ENCODE data around the gene DNAI4.
"Not testable (repeated sequence)": the region's sequence is repeated elsewhere in the genome, so short reads cannot be mapped to it uniquely, and the experiment has no call there.

The DNAI4 gene

DNA sequence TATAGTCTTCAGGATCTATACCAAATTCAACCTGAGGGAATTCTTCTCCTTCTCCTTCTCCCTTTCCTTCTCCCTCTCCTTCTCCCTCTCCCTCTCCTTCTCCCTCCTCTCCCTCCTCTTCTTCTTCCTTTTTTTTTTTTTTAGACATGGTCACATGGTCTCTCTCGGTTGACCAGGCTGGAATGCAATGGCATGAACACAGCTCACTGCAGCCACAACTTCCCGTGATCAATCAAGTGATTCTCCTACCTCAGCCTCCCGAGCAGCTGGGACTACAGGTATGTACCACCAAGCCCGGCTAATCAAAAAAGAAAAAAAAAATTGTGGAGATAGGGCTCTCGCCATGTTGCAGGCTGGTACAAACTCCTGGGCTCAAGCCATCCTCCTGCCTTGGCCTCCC is 51.5 kb downstream of the DNAI4 start:
- no peak overlapping the region for H3K4me3 ChIP-seq (ENCODE audit: low read depth, low read length)
- TF ChIP-seq, protein P1, sequence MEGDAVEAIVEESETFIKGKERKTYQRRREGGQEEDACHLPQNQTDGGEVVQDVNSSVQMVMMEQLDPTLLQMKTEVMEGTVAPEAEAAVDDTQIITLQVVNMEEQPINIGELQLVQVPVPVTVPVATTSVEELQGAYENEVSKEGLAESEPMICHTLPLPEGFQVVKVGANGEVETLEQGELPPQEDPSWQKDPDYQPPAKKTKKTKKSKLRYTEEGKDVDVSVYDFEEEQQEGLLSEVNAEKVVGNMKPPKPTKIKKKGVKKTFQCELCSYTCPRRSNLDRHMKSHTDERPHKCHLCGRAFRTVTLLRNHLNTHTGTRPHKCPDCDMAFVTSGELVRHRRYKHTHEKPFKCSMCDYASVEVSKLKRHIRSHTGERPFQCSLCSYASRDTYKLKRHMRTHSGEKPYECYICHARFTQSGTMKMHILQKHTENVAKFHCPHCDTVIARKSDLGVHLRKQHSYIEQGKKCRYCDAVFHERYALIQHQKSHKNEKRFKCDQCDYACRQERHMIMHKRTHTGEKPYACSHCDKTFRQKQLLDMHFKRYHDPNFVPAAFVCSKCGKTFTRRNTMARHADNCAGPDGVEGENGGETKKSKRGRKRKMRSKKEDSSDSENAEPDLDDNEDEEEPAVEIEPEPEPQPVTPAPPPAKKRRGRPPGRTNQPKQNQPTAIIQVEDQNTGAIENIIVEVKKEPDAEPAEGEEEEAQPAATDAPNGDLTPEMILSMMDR (IDR thresholded peaks at IDR 0.05; ENCODE audit: low read depth, low read length): no peak
- in situ Hi-C loops (cut with HindIII; ENCODE audit: low sequenced_read_pairs): no loop called here
- DNase-seq (ENCODE audit: low read depth, low spot score): no peak

DNA sequence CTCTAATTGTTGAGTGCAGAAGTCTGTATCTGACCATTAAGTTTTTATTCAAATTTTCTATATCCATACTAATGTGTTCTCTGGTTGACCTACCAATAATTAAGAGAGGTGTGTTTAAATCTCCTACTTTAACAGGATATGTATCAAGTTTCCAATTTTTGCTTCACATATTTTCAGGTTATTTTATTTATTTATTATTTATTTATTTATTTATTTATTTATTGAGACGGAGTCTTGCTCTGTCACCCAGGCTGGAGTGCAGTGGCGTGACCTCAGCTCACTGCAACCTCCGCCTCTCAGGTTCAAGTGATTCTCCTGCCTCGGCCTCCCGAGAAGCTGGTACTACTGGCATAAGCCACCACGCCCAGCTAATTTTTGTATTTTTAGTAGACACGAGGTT is 52.6 kb downstream of the DNAI4 start:
- in situ Hi-C loops (cut with HindIII; ENCODE audit: low sequenced_read_pairs); H3K4me3 ChIP-seq (ENCODE audit: low read depth, low read length); DNase-seq (ENCODE audit: low read depth, low spot score): not testable (repeated sequence)

DNA sequence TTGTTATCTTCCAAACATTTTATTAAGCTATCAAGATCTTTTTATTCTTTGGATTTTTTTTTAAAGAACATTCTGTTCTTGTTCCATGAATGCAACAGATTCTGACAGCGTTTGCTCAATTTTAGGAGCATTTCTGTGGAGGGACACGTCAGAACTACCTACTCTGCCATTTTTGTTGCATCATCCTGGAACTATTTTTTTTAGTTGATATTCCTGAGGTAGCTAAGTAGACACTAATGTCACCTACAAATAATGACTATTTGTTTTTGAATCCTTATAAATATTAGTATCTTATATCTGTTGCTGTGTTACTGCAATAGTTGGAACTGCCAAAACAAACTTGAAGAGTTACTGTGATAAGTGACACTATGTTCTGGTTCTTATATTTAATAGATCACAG is 57.2 kb downstream of the DNAI4 start:
- TF ChIP-seq, protein P1 (IDR thresholded peaks at IDR 0.05; ENCODE audit: low read depth, low read length): no peak
- in situ Hi-C loops (cut with HindIII; ENCODE audit: low sequenced_read_pairs): no loop called here
- no peak overlapping the region for H3K4me3 ChIP-seq (ENCODE audit: low read depth, low read length)
- DNase-seq (ENCODE audit: low read depth, low spot score): no peak

DNA sequence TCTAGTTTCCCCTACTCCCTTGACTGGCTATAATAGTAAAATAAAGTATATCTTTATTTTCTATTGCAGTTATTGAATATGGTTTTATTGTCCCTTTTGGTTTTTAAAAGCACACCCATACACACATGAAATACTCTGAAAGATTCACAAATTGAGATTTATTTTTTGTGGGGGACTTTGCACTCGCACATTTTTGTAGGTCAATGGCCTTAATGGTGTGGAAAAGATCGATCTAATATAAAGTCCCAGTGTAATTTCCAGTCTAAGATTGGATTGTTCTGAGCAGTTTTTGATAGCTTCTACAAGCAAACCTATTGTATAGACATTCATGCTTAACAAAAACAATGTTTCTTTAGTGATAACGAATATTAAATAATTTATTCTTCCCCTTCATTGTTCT is 64.1 kb downstream of the DNAI4 start:
- no peak overlapping the region for H3K4me3 ChIP-seq (ENCODE audit: low read depth, low read length)
- no peak for DNase-seq (ENCODE audit: low read depth, low spot score)
- in situ Hi-C loops (cut with HindIII; ENCODE audit: low sequenced_read_pairs): no loop called here
- TF ChIP-seq, protein P1 (IDR thresholded peaks at IDR 0.05; ENCODE audit: low read depth, low read length): no peak

DNA sequence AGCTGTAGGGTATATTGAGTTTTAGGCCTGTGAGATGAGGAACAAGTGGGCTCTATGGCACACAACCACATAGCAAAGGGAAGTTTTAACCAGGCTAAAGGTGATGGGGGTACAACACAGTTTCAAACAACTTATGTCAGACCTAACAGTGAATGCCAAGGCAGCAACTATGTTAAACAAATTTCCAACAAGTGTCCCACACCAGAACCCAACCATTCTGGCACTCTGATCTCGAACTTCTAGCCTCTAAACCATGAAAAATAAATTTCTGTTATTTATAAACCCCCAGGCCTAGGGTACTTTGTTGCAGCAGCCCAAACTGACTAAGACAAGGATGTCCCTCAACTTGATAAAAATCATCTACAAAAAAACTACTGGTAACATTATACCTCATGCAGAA is 71.3 kb downstream of the DNAI4 start:
- DNase-seq (ENCODE audit: low read depth, low spot score): no peak
- in situ Hi-C loops (cut with HindIII; ENCODE audit: low sequenced_read_pairs): no loop called here

DNA sequence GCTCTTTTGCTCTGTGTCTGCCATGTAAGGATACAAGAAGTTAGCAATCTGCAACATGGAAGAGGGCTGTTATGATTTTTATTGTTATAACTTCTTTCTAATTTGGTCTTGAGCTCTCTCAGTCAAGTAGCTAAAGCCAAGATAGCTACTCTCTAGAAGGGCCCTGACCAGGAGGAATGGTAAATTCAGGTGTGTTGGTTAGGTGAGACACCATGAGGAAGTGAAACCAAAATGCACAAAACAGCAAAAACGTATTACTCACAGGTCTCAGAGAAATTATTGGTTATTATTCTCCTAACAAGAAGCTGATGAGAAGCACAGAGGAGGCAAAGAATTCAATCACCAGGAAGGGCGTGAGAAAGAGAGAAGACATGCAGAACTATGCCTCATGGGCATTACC is 71.8 kb downstream of the DNAI4 start:
- in situ Hi-C loops (cut with HindIII; ENCODE audit: low sequenced_read_pairs): no loop called here
- TF ChIP-seq, protein P1 (IDR thresholded peaks at IDR 0.05; ENCODE audit: low read depth, low read length): no peak
- no peak overlapping the region for H3K4me3 ChIP-seq (ENCODE audit: low read depth, low read length)
- DNase-seq (ENCODE audit: low read depth, low spot score): no peak

More for the DNA sequence above, 71.3 kb downstream of the DNAI4 start:
- H3K4me3 ChIP-seq (ENCODE audit: low read depth, low read length): no peak overlapping the region
- TF ChIP-seq, protein P1 (IDR thresholded peaks at IDR 0.05; ENCODE audit: low read depth, low read length): no peak

DNA sequence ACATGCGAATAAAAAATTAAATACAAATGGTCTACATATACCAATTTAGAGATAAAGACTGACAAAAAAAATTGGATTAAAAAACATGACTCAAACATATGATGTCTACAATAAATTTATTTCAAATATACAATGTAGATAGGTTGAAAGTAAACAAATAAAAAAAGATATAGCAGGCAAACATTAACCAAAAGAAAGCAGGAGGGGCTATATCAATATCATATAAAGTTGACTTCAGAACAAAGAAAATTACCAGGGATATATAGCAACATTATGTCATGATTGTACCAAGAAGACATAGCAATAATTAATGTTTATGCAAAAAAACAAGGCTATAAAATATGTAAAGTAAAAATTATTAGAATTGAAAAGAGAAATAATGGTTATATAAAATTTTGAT is 73.7 kb downstream of the DNAI4 start:
- TF ChIP-seq, protein P1 (IDR thresholded peaks at IDR 0.05; ENCODE audit: low read depth, low read length): no peak
- H3K4me3 ChIP-seq (ENCODE audit: low read depth, low read length): no peak overlapping the region
- DNase-seq (ENCODE audit: low read depth, low spot score): no peak
- in situ Hi-C loops (cut with HindIII; ENCODE audit: low sequenced_read_pairs): no loop called here

Measured in astrocyte of the spinal cord (primary cell).